Smooth muscle cell of the brain vasculature (primary cell): Measurements from ENCODE around the gene SPACA1.
"Not testable (repeated sequence)": the region's sequence is repeated elsewhere in the genome, so short reads cannot be mapped to it uniquely, and the experiment has no call there.

ENCODE experiments used
- DNase-seq: peaks from one replicate; pipeline ENCODE4 v3.0.0-alpha.2; 2012; ENCODE audit warnings: low read depth, low spot score

Gene SPACA1, protein sequence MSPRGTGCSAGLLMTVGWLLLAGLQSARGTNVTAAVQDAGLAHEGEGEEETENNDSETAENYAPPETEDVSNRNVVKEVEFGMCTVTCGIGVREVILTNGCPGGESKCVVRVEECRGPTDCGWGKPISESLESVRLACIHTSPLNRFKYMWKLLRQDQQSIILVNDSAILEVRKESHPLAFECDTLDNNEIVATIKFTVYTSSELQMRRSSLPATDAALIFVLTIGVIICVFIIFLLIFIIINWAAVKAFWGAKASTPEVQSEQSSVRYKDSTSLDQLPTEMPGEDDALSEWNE

DNA sequence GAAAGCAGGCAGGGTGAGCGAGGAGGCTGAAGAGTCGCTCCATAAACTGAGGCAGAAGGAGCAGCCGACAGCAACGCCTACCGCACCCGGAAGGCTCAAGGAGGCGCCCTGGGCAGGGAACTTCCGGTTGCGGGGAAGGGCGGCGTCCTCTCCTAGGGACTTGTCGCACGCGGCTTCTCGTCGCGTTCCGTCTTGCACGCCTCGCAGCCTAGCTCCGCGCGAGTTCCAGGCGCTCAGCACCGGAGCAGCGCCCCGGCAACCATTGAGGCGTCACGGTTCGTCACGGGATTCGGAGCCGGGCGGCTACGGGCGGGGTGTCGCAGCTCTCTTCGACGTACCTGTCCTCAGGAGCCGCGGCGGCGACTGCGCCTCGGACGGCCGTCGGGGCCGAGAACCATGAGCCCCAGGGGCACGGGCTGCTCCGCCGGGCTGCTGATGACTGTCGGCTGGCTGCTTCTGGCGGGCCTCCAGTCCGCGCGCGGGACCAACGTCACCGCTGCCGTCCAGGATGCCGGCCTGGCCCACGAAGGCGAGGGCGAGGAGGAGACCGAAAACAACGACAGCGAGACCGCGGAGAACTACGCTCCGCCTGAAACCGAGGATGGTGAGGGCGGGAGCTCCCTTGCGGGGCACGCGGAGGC lies at the start of gene SPACA1:
SPACA1 (plus strand) TSS at position 332 of the 641 bp plus-strand sequence; CDS start at position 397, 65 bp downstream.
- no peak for DNase-seq

DNA sequence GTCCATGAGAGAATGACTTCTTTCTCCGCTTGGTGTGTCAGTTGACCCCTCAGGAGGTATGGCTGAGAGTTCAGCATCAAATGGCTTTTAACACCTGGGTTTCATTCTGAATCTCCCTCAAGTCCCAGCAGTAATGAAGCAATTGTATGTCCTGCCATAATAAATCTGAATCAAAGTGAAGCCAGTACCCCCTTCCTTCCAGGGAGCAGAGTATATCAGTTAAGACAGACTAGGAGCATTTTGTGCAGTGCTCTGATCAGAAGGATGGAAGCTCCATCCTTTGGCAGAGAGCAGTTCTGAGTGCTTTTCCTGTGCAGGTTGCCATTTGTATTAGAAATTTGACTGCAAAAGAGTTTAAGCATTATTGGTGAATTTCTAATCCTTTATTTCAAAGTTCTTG lies 46.9 kb upstream of the SPACA1 start:
- DNase-seq: no peak

DNA sequence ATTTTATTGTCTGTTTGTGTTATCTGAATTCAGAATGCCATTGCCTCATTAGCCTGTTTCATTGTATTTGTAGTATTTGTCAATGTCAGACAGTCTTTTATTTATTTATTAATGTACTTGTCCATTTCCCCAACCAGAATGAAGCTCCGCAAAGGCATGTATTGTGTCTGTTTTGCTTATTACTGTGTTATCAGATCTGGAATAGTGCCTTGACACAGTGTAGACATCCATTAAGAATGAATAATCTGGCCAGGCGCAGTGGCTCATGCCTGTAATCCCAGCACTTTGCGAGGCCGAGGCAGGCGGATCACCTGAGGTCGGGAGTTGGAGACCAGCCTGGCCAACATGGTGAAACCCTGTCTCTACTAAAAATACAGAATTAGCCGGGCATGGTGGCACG lies 46.4 kb upstream of the SPACA1 start:
- DNase-seq: not testable (repeated sequence)

DNA sequence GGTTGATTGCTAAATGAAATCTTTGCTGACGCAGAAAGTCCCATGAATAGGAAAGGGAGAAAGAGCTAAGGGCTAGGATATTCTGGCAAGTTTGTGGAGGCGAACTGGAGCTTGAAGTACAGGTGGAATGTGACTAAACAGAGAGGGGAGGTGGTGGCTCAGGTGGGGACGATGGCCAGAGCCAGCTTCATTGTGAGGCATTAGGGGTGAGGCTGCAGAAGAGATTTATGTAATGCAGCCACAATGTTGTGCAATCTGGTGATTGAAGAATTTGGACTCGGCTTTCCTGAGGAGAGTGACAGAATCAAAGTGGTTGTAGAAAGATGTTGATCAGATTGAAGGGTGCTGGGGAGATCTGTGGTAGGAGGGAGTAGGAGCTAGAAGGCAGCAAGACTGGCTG lies 42.9 kb upstream of the SPACA1 start:
- no peak for DNase-seq

DNA sequence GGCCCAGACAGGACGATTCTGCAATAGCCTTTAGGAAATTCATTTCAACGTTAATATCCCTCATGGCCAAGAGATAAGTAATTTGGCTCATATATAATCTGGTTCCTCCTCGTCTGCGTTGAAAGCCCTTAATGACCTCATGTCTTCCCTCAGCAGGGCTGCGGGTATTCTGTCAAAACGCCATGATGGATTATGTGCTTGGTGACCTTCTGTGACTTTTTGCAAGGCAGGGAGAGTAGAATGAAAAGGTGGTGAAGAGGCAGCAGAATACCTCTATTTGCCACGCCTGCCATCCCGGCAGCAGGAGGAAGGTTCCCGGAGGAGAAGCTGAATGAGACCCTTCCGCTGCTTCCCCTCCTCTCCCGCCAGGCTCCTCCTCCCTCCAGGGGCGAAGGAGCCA lies 41.1 kb upstream of the SPACA1 start:
- no peak for DNase-seq

DNA sequence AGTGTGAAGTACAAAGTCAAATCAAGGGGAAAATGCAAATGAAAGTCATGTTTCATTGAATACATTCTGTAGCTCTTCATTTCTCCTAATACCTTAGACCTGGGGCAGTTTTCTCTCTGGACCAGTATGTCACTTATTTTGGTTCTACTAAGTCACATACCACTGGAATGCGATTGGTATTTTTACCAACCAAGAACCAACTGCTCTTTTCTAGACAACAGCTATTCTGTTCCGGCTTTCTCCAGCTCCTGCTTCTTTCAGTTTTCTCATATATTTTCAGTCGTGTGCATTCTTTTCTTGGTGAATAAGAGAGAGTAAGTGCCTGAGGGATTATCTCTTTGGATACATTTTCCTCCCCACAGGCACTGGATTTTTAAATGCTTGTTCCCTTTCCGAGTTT lies 39.2 kb upstream of the SPACA1 start:
- no peak for DNase-seq

DNA sequence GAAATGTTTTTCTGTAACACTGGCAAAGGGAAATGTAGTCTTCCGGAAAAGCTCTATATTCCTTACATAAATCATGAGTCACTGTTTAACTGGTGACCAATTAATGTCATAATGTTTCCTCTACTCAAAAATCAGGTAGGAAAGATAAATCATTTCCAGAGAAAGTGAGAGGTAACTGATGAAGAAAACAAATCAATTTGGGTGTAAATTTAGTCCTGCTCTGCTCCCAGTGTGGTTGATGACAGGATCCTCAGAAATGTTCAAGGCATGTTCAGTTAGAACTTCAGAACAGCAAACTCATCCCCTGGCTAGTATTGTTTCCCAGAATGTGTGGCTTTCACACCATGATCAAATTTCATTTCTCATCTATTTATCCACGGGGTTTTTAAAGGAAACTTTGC lies 38.8 kb upstream of the SPACA1 start:
- peak; percentile 21 for DNase-seq

DNA sequence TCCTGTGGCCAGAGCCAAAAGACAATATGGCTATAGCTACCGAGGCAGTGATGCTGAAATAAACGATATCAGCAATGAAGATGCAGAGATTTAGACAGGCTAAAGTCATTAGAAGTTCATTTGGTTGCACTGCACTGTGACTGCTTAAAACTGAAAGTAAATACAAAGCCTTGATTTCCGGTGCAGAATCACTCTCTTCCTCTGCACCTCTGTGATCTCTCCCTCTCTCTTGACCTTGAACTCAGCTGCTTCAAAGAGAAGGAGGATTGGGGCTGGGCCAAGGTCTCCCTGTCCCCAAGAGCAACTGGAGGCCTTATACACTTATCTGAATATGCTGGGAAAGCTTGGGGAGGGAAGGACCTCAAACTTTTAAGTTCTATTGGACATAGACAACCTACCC lies 34.6 kb upstream of the SPACA1 start:
- DNase-seq: no peak

DNA sequence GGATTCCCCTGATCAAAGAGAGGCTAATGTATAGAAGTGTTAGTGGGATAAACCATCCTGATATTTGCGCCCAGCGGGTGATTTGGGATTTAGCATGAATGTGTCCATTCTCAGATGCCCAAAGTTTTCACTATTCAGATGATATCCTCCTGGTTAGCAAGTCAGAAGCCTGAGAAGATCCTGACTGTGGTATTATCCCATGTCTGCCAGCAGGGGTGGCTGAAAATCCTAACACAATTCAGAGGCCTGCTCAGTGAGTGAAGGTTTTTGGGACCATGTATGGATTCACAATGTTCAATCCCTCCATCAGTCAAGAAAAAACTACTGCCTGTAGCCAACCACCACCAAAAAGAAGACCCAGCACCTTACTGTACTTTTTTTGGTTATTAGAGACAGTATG lies 34.1 kb upstream of the SPACA1 start:
- DNase-seq: no peak

DNA sequence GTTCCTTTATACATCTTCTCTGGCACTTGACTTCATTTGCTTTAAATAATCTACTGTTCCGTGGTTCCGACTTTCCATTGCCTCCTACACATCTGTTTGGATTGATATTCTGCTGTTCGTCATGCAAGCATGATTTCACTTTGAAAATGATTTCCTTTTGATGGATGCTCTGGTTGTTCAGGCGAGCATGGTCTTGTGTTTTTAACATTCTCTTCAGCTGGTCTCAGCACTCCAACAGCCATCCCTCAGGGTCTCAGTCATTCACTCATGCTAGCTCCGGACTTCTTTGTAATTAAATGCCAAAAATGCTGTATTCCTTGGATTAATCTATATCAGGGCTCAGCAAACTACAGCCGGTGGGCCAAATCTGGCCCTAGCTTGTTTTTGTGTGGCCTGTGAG lies 27.2 kb upstream of the SPACA1 start:
- DNase-seq: no peak

DNA sequence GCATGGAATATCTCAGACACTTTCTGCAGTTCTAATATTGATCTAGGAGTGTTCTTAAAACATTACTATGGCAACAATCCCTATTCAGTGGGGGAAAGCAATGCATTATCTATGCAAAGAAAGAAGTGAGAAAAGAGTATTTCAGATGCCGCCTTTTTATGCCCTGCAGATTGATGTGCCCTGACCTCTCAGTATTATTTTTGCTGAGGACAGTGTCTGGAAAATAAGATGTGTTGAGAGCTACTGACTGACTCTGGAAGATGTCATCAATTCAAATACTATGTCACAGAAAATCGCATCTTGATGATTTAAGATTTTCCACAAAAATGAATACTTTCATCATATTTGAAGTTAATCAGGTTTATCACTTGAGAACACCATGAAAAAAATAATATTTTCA lies 22.9 kb upstream of the SPACA1 start:
- no peak for DNase-seq

DNA sequence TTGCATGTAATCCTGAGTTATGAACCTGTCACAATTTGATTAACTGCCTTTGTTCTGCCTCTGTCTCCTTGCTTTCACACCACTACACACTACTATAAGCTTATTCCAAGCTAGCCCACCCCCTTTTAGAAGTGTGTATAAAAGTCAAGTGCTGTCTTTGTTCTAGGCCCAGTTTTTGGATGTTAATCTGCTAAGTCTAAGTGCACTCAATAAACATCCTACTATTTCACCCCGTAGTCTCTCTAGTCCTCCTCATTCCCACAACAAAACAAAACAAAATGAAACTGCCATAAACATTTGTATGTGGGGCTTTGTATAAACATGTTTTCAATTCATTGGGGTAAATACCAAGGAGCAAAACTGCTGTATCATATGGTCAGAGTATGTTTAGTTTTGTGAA lies 16.1 kb upstream of the SPACA1 start:
- DNase-seq: no peak

DNA sequence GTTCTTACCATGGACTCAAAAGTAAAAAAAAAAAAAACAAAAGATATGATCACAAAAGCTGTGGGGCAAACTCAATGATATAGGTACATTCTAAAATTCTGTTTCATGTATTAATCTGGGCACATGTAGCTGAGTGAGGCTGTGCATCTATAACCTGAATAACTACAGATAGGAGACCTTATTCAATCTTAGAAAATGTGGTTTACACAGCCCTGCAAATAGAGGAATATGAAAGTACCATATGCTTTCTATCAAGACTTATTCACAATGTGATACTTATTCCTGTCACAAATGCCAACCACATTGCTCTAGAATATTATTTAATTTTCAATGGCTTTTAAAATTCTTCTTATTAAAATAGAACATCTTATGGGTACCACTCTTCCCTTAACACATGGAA lies 3.1 kb upstream of the SPACA1 start:
- no peak for DNase-seq

DNA sequence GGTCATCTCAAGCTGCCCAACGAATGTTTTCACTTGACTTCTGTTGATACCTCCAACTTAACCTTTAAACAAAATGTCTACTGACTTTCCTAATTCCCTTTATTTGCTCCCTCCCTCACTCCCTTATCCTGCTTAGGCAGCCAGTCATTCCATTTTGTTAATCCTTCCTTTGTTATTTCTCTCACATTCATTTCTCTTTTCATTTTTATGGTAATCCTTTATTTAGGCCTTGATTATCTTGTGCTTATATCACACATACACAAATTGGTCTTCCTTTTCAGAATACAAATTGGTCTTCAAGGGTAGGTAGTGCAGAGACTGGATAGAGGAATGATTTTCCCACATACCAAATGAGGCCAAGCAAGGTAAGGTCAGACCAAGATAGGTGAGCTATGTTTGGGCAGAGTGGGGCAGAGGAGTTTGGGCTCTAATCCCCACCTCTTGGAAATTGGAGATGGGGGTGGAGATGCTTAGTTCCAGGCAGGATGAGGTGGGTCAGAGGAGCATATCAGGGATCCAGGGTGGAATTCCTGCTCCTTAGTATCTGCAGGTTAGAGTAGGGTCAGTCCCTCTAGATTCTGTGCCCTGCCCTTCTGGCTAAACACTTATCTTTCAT lies 2.0 kb upstream of the SPACA1 start:
- no peak for DNase-seq

DNA sequence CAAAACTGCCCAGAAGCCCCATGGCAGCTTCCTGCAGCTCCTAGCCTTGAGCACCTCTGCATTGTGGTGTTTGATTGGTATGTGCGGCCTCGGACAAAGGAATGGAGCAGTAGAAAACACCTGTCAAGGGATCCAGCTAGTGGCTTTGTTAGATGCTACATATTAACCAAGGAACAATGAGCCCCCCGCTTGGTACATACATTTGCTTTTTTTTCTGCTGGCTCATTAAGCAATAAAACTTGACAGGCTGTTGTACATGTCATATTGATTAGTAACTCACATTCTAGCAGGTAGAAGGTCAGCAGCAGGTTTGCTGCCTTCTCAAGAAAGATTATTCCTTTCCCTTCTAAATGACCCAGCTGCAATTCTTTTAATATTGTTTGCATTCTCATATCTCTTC lies 937 bp downstream of the SPACA1 start:
- no peak for DNase-seq

DNA sequence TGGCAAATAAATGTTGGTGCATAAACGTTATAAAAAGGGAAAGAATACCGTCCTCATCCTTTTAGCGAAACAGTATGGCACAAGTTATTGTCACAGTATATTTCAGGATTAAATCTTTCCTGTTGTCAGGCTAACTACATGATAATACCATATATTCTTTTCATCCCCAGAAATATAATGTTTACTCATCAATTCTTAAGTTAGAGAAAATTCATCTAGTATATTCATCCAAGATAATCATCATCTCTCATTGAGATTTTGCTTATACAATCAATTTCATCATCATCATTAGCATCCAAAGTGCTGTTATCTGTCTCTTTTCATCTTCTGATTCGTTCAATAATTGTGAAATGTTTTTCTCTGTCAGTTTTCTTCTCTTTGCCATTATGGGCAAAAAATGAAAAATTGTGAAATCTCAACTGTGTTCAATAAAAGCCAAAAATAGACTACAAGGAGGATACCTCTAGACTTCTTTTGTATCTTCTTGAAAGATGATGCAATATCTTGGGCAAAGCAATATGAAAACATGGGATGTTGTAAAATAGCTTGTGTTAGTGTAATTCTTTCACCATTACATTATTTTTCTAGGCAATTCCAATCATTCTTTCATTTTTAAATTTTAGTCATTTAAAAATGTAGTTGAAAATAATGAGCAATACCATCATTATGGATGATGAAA lies 2.6 kb downstream of the SPACA1 start:
- DNase-seq: no peak

DNA sequence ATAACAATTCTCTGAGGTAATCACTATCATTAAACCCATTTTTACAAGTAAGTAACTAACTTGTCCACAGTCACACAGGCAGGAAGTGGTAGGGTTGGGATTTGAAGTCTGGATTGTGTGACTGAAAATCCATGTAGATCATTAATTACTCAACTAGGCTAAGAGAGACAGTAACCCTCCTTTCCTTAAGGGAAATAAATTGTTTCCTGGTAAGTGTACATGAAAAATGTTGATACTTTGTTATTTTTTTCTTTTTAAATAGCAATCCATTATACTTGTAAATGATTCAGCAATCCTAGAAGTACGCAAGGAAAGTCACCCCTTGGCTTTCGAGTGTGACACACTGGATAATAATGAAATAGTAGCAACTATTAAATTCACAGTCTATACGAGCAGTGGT lies 11.6 kb downstream of the SPACA1 start:
- no peak for DNase-seq

DNA sequence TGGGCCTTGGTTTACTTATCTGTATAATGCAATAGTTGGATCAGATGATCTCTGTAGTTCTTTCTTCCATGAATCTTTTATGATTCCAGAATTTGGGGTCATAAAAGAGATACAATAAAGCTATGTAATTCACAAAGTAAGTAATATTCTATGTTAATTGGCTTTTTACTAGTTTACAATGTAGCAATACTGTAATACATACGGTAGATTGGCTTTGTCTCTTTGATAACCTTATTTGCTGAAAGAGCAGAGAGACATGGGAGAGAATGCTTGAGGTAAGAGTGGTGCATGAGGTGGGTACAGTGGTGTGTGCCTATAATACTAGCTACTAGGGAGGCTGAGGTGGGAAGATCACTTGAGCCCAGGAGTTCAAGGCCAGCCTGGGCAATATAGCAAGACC lies 14.7 kb downstream of the SPACA1 start:
- no peak for DNase-seq

DNA sequence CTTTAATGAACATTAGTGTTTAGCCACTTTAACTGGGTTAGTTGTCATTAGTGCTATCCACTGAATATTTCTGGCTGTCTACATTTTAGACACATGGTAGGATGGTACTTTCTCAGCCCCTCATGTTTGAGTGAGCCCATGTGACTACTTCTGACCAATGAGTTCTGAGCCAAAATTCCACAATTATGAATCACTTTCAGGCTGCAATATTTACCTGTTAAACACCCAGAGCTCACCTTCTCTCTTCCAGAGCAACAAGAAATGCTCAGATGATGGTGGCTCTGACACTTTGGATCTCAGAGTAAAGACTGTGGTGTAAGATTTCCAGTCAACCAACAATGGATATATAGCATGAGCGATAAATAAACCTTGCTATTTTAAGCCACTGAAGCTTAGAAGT lies 24.8 kb downstream of the SPACA1 start:
- DNase-seq: no peak

DNA sequence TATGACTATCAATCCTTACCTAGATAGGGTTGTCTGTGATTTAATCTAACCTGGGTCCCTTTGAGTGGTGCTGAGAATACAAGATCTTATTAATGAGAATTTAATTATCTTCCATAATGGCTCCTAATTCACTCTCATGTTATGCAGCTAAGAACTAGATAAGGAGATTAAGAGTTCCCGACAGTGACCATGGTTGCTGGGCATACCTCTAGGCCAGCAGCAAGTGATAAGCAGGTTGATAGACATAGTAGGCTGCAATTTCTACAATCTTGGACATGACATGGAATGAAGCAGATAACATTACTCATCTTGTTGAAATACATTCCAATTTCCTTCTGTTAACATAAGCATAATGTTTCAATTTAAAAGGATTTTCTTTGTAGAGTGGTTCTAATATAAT lies 27.1 kb downstream of the SPACA1 start:
- no peak for DNase-seq

DNA sequence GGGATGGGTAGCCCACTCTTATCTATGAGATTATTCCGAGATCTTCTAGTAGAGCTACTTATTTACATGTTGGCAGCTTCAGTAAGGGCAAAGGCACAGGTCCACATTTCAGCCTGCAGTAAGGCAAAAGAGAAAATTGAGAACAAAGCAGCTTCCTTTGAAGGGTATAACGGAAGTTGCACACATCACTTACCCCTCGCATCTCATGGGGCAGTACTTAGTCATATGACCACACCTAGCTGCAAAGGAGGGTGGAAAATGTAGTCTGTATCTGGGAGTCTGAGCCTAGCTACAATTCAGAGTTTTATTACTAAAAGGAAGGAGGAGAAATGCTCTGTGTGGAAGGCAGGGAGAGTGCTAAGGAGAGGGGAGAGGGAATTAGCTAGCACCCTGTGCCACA lies 29.7 kb downstream of the SPACA1 start:
- DNase-seq: no peak

DNA sequence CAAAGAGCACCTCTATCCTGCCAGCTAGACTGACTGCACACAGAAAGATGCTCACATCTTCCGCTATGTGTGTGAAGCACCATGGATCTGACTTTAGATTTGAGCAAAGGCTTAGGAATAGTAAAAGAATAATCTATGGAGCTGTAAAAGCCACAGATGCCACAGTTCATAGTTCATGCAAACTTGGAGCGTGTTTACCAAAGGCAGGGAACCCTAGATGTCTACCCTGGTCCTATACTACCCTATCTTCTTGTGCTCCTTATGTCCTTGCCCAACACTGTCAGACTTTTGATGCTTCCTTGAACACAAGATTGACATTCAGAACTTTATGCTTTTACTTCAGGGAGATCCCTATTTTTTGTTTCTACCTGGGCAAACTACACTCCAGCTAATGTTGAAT lies 39.2 kb downstream of the SPACA1 start:
- no peak for DNase-seq

DNA sequence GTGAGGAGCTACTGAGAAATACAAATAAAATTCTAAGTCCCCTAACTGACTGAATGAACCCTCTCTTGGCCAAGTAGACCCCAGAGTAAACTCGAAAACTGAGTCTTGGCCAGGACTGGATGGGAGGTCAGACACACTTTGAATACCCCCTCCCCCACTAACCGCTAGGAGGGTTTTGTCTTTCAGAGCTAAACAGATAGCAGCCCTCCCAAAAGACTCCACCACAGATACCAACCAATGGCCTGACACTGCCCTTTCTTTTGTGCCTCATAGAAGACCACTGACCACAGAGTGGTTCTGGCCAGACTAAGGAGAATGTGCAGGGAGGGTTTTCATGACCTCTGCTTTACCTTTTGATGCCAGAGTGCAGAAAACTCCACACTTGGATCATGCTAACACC lies 42.1 kb downstream of the SPACA1 start:
- no peak for DNase-seq
